Activated gamma-delta T cell treated with anti-CD3 and anti-CD28 coated beads, Interleukin-2, amount 50 U/mL, for 16 hours (primary cell): Measurements from ENCODE around the gene DLK1.

Source experiments
- DNase-seq: peaks from one replicate; pipeline ENCODE4 v3.0.0-alpha.2; 2020; ENCODE audit warnings: low read depth

DLK1 gene

DNA sequence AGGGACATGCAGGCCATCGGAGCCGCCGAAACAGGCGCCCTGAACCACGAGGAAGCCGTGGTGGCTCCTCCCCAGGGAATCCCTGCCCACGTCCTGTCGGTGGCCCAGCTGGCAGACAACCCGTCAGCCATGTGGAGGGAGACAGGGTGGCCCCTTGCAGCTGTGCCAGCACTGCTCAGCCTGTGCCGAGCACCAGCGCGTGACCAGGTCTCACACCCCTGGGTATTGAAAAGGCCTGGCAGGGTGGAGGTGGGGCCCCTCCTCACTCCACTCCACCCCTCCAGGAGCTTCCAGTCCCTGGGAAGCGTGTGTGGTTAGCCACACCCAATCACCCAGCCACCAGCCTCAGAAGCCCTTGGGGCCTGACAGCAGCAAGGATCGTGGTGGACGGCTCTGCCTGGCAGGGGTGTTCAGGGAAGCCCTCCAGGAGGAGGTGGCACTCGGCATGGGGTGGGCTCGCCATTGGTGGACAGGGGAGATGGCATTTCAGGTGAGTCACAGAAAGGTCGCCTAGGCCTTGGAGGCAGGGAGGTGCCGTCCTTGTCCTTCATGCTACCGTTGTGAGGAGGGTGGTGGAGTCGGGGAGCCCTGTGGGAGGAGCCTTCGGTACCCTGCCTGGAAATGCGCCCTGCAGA, 12.3 kb upstream of the DLK1 start:
- no peak for DNase-seq

DNA sequence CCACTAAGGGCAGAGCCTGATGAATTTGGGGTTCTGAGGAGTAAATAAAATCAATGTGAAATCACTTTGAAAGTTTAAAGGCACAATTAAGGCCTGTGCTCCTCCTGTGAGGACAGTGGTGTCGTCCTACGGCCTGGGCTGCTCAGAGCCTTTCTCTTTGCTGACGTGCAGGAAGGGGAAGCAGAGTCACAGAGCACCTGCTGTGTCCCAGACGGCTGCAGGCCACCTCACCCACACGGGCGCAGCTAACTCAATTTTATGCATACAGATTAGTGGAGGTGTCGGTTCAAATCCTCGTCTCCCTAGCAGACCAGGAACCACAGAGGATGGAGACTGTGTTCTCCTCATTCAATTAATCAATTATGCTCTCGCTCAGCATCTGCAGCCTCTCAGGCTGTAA, 11.4 kb upstream of the DLK1 start:
- no peak for DNase-seq

- DNase-seq, result no peak
Observed at GRCh38 chr14:100715803-100716202, 10.9 kb upstream of the DLK1 start.

- DNase-seq, result no peak
Observed at GRCh38 chr14:100717386-100717785, 9.3 kb upstream of the DLK1 start.

- no peak for DNase-seq
Observed at GRCh38 chr14:100719976-100720520, 6.6 kb upstream of the DLK1 start.

GRCh38 chr14:100721568-100721967, 5.1 kb upstream of the DLK1 start:
- DNase-seq, result no peak

DNA sequence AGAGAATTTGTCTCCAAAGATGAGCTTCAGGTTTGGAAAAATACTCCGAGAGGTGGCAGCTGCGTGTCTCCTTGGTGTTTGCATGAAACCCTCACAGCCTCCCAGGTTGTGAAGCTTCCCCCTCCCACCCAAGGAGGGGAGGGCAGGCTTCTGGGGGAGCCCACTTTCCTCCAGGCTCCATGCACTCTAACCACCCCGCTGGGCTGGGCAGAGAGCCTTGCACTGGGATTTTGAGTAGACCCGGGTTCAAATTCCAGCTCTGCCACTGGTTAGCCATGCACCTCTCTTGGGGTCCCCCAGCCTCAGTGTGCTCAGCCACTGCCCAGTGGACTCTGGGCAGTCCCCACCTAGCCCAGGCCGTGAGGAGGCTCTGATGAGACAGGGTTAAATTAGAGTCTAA, 4.3 kb upstream of the DLK1 start:
- DNase-seq, result no peak

- DNase-seq, result no peak
Observed at GRCh38 chr14:100723135-100723829, 3.4 kb upstream of the DLK1 start.

DNA sequence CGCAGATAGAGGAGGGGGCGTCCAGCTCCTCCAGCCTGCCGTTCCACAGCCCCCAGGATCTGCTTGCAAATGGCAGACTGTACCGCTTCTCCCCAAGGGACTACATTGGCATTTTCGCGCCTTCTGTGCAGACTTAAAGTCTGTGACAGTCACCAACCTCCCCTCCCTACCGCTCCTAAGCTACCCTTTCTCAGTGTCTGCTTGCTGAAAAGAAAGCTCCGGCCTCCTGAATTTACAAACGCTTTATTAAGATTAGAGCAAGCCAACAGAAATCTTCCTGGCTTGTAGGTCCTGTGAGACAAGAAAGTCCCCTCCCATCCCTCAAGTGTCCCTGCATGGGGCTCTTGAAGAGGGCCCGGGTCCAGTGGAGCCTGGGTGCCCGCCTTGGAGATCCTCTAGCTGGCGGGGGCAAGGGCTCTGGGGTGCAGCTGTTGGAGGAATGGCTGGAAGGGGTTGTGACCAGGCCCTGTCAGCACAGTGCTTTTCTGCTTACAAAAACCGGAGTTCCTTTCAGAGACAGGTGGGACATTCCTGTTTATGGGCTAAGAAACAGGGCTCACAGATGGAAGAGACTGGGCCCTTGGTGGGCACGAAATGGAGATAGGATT, 2.8 kb upstream of the DLK1 start:
- DNase-seq, result no peak

DNA sequence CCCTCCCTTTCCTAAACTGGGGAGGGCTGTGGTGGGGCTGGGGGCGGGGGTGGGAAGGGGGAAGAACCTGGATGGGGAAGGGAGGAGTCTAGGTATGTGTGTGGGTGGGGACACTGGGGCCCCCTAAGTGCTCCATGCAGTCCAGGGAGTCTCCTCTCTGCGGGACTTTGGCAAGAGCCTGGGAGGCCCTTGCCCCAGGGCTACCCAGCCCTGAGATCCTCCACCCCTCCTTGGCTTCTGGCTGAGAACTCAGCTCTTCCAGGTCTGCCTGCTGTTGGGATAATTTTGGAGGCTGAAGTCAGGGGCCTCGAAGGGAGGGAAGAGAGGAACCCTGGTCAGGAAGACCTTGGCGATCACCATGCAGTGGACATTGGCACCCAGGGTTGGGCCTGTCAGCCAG, 2.2 kb upstream of the DLK1 start:
- DNase-seq, result no peak

DNA sequence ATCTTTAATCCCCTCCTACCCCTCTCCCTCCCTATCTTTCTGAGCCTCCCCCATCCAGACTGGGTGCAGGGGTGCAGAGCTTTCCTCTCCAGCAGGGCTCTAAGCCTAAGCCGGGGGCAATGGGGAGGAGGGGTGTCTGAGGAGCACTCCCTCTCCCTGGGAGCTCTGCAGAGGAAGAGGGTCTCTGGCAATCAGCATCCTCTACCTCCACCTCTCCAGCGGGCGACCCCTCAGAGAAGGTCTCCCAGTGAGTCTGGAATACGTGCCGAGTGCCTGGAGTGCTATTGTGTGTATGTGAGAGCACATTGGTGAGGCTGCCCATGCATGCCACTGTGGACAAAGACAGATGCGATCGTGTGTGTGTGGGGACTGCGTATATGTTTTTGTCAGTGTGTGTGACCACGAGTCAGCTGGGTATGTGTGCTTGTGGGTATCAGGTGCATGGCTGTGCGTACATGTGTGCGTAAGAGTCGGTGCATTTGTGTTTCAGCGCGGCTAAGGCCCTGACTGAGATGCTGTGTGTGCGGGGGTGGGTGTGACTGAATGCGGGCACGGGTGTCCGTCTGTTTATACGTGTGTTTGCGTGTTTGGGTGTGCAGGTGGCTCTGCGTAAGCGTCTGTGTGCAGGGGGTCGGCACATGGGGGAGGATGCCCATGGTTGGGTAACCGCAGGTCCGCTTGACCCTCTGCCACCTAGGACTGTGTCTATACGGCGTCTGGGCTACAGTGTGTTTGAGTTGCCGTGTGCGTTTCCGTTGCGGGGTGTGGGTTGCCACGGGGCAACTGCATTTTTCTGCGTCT, 905 bp upstream of the DLK1 start:
- no peak for DNase-seq

GRCh38 chr14:100727086-100727872, 587 bp downstream of the DLK1 start:
- no peak for DNase-seq

- no peak for DNase-seq
Observed at GRCh38 chr14:100727873-100728240, 1.2 kb downstream of the DLK1 start.

DNA sequence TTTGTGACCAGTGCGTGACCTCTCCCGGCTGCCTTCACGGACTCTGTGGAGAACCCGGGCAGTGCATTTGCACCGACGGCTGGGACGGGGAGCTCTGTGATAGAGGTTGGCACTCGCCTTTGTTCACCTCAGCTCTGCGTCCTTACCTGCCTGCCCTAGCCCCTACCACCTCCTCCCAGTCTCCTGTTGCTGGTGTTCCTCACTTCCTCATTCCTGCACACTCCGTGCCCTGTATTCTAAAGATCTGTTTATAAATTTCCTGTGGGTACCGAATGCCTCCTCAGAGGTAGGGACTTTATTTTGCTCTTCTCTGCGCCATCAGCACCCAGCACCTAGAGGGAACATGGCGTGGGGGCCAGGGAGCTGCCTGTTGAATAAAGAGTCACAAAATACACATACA, 2.3 kb downstream of the DLK1 start:
- no peak for DNase-seq

DNA sequence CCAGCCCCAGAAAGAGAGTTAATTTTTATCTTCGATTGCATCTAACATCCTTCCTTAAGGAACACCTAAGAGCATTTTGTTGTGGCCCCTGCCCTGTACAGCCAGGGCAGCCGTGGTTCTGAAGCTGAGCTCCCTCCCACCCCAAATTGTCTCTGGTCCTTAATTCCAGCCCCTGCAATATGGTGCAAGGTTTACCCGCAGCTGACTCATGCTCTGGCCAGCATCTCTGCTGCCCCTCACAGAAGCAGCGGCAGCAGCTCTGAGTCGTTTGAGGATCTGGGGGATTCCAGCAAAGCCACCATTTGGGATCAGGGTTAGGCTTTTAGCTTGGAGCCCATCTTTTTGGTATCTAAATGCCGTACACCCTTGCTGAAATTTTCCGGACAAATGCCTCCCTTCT, 3.3 kb downstream of the DLK1 start:
- no peak for DNase-seq

GRCh38 chr14:100730581-100730980, 3.9 kb downstream of the DLK1 start:
- no peak for DNase-seq

GRCh38 chr14:100731011-100731670, 4.4 kb downstream of the DLK1 start:
- DNase-seq, result no peak

DNA sequence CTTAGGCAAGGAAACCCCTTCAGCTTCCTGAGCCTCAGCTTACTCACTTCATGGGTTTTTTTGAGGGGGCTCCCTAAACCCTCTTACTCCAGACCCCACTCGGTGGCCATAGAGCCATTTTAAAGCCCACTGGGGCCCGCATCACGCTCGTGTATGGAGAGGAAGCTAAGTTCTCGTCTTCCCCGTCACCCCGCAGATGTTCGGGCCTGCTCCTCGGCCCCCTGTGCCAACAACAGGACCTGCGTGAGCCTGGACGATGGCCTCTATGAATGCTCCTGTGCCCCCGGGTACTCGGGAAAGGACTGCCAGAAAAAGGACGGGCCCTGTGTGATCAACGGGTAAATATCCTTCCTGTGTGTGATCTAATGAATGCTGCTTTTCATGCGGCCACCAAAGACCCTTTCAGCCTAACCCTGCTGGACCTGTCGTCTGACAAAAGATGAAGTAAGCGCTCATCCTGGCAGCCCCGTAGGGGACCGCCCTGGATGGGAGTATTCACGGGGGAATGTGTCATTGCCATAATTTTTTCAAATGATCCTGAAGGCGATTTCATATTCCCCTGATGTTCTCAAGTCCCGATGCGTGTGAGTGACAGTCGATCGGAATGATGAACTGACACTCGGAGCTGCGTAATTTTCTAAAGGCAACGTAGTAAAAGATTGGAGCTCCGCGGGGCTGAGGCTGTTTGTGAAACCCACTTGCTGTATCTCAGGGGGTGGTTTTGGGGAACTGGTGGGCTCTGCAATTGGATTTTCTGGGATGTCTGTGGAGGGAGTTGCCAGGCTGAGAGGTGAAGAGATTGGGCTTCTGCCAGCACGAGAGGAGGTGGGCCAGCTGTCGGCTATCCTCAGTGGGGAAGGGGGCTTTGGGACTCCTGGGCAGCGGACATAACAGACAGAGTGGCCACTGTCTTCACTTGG, 5.4 kb downstream of the DLK1 start:
- no peak for DNase-seq

DNA sequence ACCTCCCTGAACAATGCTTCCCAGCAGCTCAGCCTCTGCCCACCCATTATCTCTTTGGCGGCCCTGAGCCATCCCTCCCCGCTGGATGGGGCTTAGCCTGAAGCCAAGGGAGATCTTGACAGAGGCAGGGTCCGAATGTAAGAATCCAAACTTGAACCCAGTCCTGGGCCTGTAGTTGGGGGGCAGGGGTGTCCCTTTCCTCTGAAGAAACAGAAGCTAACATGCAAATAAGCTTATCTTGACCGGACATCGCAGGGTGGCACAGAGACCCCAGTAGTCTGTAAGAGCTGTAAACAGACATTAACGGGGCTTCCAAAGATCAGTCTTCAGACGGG, 6.0 kb downstream of the DLK1 start:
- no peak for DNase-seq

DNA sequence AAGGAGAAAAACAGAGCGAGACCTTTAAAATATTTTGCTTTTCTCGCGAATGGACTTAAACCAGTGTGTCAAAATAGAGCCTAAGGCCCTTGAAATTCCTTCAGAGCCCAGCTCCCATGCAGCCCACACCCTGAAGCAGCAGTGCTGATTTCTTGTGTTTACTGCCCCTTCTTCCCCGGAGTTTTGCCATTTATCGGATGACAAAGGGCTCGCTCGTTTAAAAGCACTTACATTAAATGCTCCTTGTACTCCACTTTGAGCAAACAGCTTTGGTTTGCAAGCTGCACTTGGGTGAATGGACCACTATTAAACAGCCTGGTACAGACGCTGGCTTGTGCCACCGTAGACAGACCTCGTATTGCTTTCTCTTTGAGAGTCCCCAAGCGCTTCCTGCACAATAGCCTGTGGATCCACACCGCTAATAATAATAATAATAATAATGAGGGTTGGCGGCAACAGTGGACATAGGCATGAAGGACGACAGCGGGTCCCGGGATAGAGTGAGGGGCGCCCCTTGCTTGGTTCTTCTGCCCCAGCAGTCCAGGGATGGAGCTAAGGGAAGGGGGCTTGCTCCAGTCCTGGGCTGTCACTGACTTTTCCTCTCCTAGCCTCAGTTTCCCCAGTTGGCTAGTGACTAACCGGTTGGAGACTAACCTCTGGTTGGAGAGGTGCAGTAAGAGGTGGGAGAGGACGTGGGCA, 6.6 kb downstream of the DLK1 start:
- DNase-seq, result no peak
